PC-9 (cell line): ENCODE data around the gene IGSF8. TPM values are rescaled to one million over a fixed set of nuclear protein-coding genes. Genes with fewer than 3 reads are reported as not detected.

Experiments used
- BruUV-seq: library from RNA; stranded (reverse); fragments of 400-500 nt; replicated peaks from 2 replicates; lab custom pipeline; 2021; lab: Mats Ljungman, UMichigan
- CTCF ChIA-PET: fragments of 300-600 bp; sonication (Branson Sonifier 250); formaldehyde crosslinking; loops from one replicate; lab custom pipeline; 2022; ENCODE audit warnings: antibody characterized with exemption; lab: Charles Lee
- POLR2A ChIA-PET: fragments of 300-600 bp; sonication (Branson Sonifier 250); formaldehyde crosslinking; loops from one replicate; lab custom pipeline; 2022; ENCODE audit warnings: antibody characterized with exemption; ENCODE audit not compliant: unreplicated experiment; lab: Charles Lee
- DNase-seq, 2 experiments: peaks; one replicate each; pipeline versions ENCODE4 v3.0.0 to v3.0.0-alpha.2; 2015 to 2022; ENCODE audit warnings: mixed read lengths in 1 of 2
- H2AFZ ChIP-seq: fragments of 200-600 bp; sonication (generic); 2 replicates; pipeline ENCODE4 v1.8.1; 2017; ENCODE audit warnings: antibody characterized with exemption
- H3F3A ChIP-seq: fragments of 200-600 bp; sonication (generic); 2 replicates; pipeline ENCODE4 v1.8.1; 2017; ENCODE audit warnings: antibody characterized with exemption, mild to moderate bottlenecking, low read depth; ENCODE audit not compliant: insufficient read depth
- H3K27ac ChIP-seq: fragments of 200-600 bp; sonication (generic); 2 replicates; pipeline ENCODE4 v1.6.1; 2016; ENCODE audit warnings: mixed run types
- H3K27me3 ChIP-seq: fragments of 200-600 bp; sonication (generic); 2 replicates; pipeline ENCODE4 v1.6.1; 2016; ENCODE audit warnings: low read depth, mixed run types; ENCODE audit not compliant: insufficient read depth
- H3K36me3 ChIP-seq: fragments of 200-600 bp; sonication (generic); 2 replicates; pipeline ENCODE4 v1.6.1; 2016; ENCODE audit warnings: low read depth, mixed run types
- H3K4me1 ChIP-seq: fragments of 200-600 bp; sonication (generic); replicated peaks from 2 replicates; pipeline ENCODE4 v1.6.1; 2016; ENCODE audit warnings: mixed run types; ENCODE audit not compliant: insufficient read depth
- H3K4me2 ChIP-seq: fragments of 200-600 bp; sonication (generic); 2 replicates; pipeline ENCODE4 v1.6.1; 2017; ENCODE audit warnings: mixed run types
- H3K4me3 ChIP-seq: fragments of 200-600 bp; sonication (generic); 2 replicates; pipeline ENCODE4 v1.6.1; 2016; ENCODE audit warnings: mixed run types
- H3K79me2 ChIP-seq: fragments of 200-600 bp; sonication (generic); 2 replicates; pipeline ENCODE4 v1.6.1; 2017; ENCODE audit warnings: low read depth, mixed run types
- H3K9me2 ChIP-seq: fragments of 200-600 bp; sonication (generic); 2 replicates; pipeline ENCODE4 v1.8.1; 2017; ENCODE audit warnings: mild to moderate bottlenecking; ENCODE audit not compliant: insufficient read depth
- H3K9me3 ChIP-seq: fragments of 200-600 bp; sonication (generic); 2 replicates; pipeline ENCODE4 v1.8.1; 2016; ENCODE audit warnings: low read depth; ENCODE audit not compliant: insufficient read depth
- H4K20me1 ChIP-seq: fragments of 200-600 bp; sonication (generic); 2 replicates; pipeline ENCODE4 v1.8.1; 2017; ENCODE audit not compliant: insufficient read depth
- EZH2 ChIP-seq: fragments of 200-600 bp; sonication (generic); IDR thresholded peaks from 2 replicates; pipeline ENCODE4 v1.8.0; 2017; ENCODE audit warnings: antibody characterized with exemption, low read depth
- intact Hi-C: fragments of 100-400 bp; cut with micrococcal nuclease; formaldehyde crosslinking; loops from one replicate; pipeline ENCODE4 v1.10.0; 2022; ENCODE audit not compliant: unreplicated experiment
- total RNA-seq: library from RNA; stranded (reverse); gene quantifications from 2 replicates; pipeline ENCODE4 v1.2.3, GENCODE V29; 2021
- TF ChIP-seq, protein P1 (sequence below): fragments of 200-600 bp; sonication (generic); conservative IDR thresholded peaks from 2 replicates; pipeline ENCODE4 v1.6.1; 2017; ENCODE audit warnings: mixed run types, antibody characterized with exemption, mild to moderate bottlenecking, moderate library complexity

The IGSF8 gene
- total RNA-seq, 1 experiment from 2014 or later = 27.4 TPM

GRCh38 chr1:160056648-160057169 lies 41.7 kb downstream of the IGSF8 start:
- intact Hi-C loops = no loop called here
- no TSS peak for BruUV-seq

GRCh38 chr1:160053548-160054365 lies 44.7 kb downstream of the IGSF8 start:
- no peaks in the 10 kb centered on the region for H3K4me1 ChIP-seq
- H2AFZ ChIP-seq = no peak overlapping the region
- BruUV-seq = no TSS peak
- H3K4me2 ChIP-seq = no peak overlapping the region
- no peak overlapping the region for H3K4me3 ChIP-seq
- H3K79me2 ChIP-seq = no peaks in the 10 kb centered on the region
- H3K36me3 ChIP-seq = no peaks in the 10 kb centered on the region
- intact Hi-C loops = no loop called here
- DNase-seq = no peak
- H3K27me3 ChIP-seq = peaks cover 82% of the 10 kb centered on the region
- no peaks in the 10 kb centered on the region for H3F3A ChIP-seq
- ChIA-PET POLR2A (interaction anchor here (0.6 kb wide), 1 partner anchor 414 kb away, joined by 4 read pairs; no protein-coding TSS in a partner anchor), CTCF (interaction anchor here (0.5 to 0.6 kb wide), 2 partner anchors 22 to 32 kb away, joined by 3 to 6 read pairs; no protein-coding TSS in a partner anchor)
- no peaks in the 10 kb centered on the region for H3K9me3 ChIP-seq
- no peak for TF ChIP-seq EZH2
- TF ChIP-seq, protein P1, sequence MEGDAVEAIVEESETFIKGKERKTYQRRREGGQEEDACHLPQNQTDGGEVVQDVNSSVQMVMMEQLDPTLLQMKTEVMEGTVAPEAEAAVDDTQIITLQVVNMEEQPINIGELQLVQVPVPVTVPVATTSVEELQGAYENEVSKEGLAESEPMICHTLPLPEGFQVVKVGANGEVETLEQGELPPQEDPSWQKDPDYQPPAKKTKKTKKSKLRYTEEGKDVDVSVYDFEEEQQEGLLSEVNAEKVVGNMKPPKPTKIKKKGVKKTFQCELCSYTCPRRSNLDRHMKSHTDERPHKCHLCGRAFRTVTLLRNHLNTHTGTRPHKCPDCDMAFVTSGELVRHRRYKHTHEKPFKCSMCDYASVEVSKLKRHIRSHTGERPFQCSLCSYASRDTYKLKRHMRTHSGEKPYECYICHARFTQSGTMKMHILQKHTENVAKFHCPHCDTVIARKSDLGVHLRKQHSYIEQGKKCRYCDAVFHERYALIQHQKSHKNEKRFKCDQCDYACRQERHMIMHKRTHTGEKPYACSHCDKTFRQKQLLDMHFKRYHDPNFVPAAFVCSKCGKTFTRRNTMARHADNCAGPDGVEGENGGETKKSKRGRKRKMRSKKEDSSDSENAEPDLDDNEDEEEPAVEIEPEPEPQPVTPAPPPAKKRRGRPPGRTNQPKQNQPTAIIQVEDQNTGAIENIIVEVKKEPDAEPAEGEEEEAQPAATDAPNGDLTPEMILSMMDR = no peak
- H4K20me1 ChIP-seq = no peaks in the 10 kb centered on the region
- no peak overlapping the region for H3K27ac ChIP-seq
- H3K9me2 ChIP-seq = no peaks in the 10 kb centered on the region

More at GRCh38 chr1:160056648-160057169, 41.7 kb downstream of the IGSF8 start:
- peaks cover 6% of the 10 kb centered on the region; the same call in 1 of the 2 replicates for H3K4me1 ChIP-seq
- H3K9me3 ChIP-seq = no peaks in the 10 kb centered on the region
- H3K36me3 ChIP-seq = no peaks in the 10 kb centered on the region
- H3K9me2 ChIP-seq = no peaks in the 10 kb centered on the region
- no peak overlapping the region for H3K4me2 ChIP-seq
- peaks cover 85% of the 10 kb centered on the region for H3K27me3 ChIP-seq
- no peak overlapping the region for H3K27ac ChIP-seq
- ChIA-PET POLR2A (no interaction called here), CTCF (no interaction called here)
- no peak overlapping the region for H2AFZ ChIP-seq
- no peaks in the 10 kb centered on the region for H3F3A ChIP-seq
- H3K79me2 ChIP-seq = no peaks in the 10 kb centered on the region
- H4K20me1 ChIP-seq = no peaks in the 10 kb centered on the region
- TF ChIP-seq, protein P1 = no peak
- TF ChIP-seq EZH2 = no peak
- no peak for DNase-seq
- no peak overlapping the region for H3K4me3 ChIP-seq

GRCh38 chr1:160052936-160053335 lies 45.5 kb downstream of the IGSF8 start:
- H2AFZ ChIP-seq = no peak overlapping the region
- H3K9me3 ChIP-seq = no peaks in the 10 kb centered on the region
- no peaks in the 10 kb centered on the region for H4K20me1 ChIP-seq
- intact Hi-C loops = no loop called here
- H3K27ac ChIP-seq = no peak overlapping the region
- no peaks in the 10 kb centered on the region for H3K36me3 ChIP-seq
- H3K9me2 ChIP-seq = no peaks in the 10 kb centered on the region
- H3K4me1 ChIP-seq = no peaks in the 10 kb centered on the region
- no peak overlapping the region for H3K4me3 ChIP-seq
- H3K79me2 ChIP-seq = no peaks in the 10 kb centered on the region
- no TSS peak for BruUV-seq
- POLR2A ChIA-PET = no interaction called here
- H3K4me2 ChIP-seq = no peak overlapping the region
- no peaks in the 10 kb centered on the region for H3F3A ChIP-seq
- DNase-seq = no peak
- peaks cover 82% of the 10 kb centered on the region for H3K27me3 ChIP-seq
- CTCF ChIA-PET = no interaction called here
- TF ChIP-seq EZH2 = no peak
- TF ChIP-seq, protein P1 = no peak
